ENCODE measurements around the gene ARPC4.

The ARPC4 gene

DNA sequence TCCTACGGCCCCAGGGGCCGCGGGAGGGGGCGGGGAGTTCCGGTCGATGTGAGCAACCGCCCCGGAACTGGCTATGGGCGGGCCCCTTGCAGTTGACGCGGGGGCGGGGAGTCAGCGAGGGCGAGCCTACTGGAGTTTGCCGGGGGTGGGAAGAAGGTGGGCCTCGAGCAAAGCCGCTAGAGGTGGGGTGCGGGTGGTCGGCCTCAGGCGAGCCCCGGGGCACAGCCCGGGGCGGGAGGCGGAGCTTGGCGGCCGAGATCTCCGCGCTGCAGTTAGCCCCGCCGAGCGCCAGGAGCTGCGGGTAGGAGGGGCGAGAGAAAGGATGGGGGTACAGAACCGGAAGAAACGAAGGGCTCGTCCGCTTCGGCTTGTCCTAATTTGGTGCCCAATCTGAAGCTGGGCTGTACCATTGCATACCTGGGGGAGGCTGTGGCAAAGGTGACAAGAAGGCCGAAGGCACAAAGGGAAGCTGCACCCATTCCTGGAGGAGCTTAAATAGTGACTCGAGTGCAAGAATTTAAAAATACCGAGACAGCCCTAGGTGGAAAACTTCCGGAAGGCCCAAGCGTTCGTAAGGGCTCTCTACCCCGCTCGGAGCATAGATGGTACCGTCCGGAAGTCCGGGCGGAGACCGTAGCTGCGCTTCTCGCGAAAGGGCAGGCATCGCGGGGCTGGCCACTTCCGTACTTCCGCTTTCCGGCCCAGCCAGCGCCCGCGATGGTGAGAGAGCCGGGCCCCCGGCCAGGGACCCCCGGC lies at the start of gene ARPC4, which contains the start of gene TADA3:
Gene ARPC4 (plus strand): TSS at position 678 of the 756 bp plus-strand sequence. CDS start 40 bp downstream, at position 718.
Gene TADA3 (minus strand): TSS at position 69 of the 756 bp plus-strand sequence. CDS start 1,007 bp downstream, outside the sequence.
- peak; percentile 98 for DNase-seq

DNA sequence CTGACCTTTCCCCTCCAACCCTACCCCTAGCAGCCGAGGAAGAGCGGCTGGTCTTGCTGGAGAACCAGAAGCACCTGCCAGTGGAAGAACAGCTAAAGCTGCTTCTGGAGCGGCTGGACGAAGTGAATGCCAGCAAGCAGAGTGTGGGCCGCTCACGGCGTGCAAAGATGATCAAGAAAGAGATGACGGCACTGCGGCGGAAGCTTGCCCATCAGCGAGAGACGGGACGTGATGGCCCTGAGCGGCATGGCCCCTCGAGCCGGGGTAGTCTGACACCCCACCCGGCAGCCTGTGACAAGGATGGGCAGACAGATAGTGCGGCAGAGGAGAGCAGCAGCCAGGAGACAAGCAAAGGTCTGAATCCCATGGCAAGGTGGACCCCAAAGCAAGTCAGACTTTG lies 49.3 kb upstream of the ARPC4 start:
- no peak for DNase-seq

DNA sequence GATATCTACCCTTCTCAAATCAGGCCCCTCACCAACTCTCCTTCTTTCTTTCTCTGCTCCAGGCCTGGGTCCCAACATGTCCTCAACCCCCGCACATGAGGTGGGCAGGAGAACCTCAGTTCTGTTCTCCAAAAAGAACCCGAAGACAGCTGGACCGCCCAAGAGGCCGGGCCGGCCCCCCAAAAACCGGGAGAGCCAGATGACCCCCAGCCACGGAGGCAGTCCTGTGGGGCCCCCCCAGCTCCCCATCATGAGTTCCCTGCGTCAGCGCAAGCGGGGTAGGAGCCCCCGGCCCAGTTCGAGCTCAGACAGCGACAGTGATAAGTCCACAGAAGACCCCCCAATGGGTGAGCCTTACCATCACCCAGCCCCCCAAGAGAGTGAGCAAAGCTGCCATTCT lies 48.7 kb upstream of the ARPC4 start:
- no peak for DNase-seq

DNA sequence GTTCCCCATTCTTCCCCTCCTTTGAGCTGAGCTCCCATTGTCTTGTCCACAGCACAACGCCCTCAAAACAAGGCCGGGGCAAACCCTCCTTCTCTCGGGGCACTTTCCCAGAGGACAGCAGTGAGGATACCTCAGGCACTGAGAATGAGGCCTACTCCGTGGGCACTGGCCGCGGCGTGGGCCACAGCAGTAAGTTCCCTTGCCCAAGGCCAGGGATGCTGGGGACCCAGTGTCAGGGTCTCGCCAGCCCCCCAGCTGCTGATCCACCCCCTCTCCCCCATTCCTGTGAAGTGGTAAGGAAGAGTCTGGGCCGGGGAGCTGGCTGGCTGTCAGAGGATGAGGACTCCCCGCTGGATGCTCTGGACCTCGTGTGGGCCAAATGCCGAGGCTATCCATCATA lies 47.4 kb upstream of the ARPC4 start:
- no peak for DNase-seq

DNA sequence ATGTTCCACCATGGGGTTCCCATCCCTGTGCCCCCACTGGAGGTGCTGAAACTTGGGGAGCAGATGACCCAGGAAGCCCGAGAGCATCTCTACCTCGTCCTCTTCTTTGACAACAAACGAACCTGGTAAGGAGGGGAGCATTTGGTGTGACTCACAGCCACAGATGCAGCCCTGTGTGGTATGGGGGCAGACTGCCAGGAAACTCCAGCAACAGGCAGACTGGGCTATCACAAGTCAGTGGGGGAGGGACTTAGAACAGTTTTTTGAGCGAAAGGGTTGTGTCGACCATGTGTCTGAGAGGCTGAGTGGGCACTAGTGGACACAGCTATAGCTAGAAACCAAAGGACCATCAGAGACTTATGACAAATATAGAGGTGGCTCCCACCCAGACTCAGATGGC lies 46.6 kb upstream of the ARPC4 start:
- no peak for DNase-seq

DNA sequence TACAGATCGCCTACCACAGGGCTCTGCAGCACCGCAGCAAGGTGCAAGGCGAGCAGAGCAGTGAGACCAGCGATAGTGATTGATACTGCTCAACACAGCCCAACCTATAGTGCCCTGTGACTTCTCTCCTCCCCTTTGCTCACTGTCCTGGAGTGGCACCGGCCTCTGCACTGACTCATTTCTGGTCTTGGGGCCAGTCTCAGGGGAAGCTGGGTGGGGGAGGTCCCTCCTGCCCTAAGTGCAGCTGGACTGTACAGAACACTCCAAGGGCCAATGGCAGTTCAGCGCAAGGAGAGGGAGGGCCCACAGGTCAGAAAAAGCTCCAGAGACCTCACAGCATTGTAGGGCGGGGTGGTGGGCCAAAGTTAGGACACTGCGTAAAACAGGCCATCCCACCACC lies 45.6 kb upstream of the ARPC4 start:
- DNase-seq: no peak

DNA sequence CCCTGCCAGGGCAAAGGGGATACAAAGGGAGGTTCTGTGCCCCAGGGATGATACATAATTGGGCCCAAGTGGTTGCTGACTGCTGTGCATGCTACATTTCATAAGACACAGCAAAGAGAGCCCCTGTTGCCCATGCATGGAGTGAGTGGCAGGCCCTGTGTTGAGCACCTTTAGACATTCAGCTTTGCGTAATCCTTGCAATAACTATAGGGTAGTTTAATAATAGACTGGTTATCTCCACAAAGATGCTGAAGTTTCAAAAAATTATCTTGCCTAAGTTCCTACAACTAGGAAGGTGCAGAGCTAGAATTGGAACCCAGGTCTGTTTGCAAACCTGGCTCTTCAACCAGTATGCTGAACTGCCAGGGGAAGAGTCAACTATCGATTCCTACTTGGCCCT lies 44.9 kb upstream of the ARPC4 start:
- no peak for DNase-seq

DNA sequence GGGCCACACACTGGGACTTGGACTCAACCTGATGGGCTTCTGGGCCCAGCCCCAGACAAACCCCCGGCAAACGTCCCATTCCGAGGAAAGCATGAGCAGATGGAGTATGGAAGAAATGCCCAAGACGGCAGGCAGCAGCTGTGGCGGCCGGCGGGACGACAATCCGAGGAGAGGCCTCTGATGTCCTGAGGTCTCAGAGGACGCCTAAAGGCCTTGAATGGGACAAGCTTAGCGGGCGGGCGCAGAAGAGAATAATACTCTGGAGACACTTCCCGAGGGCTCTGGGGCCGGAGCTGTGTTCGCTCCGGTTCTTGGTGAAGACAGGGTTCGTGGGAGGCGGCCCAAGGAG lies 43.6 kb upstream of the ARPC4 start:
- no peak for DNase-seq

DNA sequence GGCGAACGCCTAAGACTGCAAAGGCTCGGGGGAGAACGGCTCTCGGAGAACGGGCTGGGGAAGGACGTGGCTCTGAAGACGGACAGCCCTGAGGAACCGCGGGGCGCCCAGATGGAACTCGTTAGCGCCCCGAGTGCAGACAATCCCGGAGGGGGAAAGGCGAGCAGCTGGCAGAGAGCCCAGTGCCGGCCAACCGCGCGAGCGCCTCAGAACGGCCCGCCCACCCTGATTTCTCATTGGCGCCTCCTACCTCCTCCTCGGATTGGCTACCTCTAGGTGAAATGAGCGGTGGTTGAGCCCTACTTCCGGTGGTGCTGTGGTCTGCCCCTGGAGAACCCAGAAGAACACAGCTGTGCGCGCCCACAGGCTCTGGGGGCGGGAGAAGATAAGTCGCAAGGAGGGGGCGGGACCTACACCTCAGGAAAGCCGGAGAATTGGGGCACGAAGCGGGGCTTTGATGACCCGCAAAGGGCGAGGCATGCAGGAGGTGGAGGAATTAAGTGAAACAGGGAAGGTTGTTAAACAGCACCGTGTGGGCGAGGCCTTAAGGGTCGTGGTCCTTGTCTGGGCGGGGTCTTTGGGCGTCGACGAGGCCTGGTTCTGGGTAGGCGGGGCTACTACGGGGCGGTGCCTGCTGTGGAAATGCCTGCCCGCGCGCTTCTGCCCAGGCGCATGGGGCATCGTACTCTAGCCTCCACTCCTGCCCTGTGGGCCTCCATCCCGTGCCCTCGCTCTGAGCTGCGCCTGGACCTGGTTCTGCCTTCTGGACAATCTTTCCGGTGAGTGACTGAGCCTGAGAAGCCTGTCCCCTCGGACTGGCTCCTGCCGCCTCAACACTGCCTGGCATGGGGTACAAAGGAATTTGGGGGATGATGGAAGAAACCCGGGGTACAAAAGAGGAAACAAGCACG lies 43.0 kb upstream of the ARPC4 start, which contains the start of gene OGG1:
Gene OGG1 (plus strand): TSS at position 308 of the 911 bp plus-strand sequence. CDS start 335 bp downstream, at position 643.
- DNase-seq: peak; percentile 100

DNA sequence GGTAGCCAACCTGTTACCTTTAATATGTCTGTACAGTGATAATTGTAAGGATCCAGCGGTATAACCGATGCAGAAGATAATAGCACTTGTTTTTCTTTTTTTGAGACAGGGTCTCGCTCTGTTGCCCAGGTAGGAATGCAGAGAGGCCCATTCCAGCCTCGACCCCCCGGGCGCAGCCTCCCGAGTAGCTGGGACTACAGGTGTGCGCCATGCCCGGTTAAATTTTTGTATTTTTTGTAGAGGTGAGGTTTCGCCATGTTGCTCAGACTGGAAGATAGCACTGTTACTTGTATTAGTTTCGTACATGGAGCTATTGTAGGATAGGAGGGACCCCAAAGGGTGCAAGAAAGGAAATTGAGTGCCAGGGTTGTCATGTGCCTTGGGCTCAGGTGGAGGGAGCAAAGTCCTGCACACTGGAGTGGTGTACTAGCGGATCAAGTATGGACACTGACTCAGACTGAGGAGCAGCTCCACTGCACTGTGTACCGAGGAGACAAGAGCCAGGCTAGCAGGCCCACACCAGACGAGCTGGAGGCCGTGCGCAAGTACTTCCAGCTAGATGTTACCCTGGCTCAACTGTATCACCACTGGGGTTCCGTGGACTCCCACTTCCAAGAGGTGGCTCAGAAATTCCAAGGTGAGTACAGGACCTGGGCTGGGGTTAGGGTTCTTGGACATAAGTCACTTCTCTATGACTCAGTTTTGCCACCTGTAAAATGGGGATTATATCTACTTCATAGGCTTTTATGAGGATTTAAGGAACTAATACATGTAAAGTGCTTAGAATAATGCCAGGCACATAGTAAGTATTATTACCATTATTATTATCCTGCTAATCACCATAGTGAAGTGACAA lies 42.1 kb upstream of the ARPC4 start:
- DNase-seq: peak; percentile 44

DNA sequence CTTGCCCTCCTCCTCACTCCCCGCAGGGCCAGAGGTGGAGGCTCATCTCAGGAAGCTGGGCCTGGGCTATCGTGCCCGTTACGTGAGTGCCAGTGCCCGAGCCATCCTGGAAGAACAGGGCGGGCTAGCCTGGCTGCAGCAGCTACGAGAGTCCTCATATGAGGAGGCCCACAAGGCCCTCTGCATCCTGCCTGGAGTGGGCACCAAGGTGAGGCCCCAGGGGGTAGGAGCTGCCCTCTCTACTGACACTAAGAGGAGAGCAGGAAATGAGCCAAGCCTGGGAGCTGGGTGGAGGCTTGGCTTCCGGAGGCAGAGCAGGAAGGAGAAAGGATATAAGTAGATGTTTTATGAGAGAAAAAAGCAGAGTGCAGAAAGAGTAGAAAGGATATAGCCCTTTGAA lies 38.2 kb upstream of the ARPC4 start:
- DNase-seq: no peak

DNA sequence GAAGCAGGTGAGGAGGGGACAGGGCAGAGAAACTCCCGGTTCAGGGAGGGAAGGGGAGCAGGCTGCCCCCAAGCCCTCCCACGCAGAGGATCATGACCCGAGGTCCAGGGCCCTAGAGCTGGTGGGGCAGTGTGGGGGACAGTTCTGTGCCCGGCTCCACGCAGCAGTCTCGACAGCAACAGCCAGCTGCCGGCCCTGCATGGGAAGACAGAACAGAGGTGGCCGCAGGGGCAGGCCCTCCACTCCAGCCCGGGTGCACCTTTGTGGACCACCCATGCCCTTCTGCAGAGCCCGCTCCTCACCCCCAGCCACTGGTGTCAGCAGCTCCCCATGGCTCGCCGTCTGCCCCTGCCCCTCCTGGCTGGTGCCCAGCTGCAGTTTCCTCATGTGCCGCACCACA lies 35.5 kb upstream of the ARPC4 start:
- DNase-seq: no peak

DNA sequence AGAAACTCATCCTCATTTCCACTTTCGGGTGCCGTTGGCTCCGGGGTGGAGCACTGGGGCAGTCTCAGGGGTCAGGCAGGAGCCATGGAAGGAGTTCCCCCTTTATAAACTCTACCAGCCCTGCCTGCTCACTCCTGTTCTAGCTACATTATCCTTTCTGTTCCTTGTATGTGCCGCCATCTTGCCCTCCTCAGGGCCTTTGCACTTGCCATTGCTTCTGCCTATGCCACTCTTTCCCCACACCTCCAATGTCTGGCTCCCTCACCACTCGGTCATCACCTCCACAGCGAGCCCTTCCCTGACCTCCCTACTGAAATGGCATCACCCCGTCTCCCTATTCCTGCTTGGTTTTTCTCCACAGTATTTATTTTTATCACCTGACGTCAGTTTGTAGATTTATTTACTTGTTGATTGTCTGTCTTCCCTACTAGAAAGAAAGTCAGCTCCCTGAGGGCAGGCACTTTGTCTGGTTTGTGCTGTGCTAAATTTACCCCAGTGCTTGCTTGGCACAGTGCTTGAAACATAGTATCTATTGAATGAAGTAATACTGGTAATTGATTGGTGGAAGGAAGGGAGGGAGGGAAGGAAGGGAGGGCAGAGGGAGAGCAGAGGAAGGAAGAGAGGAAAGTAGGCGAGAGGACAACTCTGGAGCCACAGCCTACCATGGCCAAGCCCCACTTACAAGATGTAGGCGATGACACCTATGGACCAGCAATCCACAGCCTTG lies 31.9 kb upstream of the ARPC4 start:
- no peak for DNase-seq

DNA sequence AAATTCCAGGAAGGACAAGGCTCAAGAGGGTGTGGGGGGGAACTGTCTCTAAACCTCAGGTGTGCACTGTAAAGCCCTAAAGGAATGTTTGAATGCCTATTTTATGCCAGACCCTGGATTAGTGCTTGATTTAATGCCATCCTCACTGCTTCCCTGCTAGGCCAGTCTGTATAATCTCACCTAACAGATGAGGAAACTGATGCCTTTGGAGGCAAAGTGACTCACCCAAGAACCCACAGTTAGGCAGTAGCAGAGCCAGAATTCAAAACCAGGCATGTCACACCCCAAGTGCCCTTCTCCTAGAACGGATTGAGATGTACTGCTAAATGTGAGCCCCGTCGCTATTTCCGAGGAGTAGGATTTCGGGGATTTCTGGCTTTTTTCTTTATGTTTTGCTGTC lies 31.0 kb upstream of the ARPC4 start:
- no peak for DNase-seq

DNA sequence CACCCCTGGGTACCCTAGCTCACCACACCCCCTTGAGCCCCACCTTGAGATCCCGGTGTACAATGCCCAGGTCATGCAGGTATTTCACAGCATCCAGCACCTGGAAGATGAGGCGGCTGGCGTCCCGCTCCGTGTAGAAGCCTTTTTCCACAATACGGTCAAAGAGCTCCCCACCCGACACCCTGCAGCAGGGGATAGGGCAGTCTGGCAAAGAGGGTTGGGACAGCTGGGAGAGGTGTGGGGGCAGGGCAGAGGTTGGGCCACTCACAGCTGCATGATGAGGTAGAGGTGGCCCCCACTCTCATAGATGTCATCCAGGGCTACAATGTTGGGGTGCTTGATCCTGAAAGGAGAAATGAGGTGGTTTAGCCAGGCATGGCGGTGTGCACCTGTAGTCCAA lies 30.0 kb upstream of the ARPC4 start:
- no peak for DNase-seq

DNA sequence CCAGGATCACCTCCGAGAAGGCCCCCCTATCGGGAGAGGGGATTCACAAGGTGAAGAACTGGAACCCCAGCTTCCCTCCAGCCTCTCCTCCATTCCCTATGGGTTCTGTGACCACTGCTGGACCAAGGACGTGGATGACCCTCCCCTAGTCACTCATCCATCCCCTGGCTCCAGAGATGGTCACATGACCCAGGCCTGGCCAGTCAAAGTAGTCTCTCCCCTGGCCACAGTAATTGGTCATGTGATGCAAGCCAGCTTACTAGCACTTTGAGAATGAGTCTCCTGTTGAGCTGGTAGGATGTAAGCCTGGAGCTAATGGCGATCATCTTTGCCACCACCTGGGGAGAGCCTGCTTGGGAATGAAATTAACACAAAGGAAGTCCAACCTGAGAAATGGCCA lies 27.0 kb upstream of the ARPC4 start:
- DNase-seq: no peak

DNA sequence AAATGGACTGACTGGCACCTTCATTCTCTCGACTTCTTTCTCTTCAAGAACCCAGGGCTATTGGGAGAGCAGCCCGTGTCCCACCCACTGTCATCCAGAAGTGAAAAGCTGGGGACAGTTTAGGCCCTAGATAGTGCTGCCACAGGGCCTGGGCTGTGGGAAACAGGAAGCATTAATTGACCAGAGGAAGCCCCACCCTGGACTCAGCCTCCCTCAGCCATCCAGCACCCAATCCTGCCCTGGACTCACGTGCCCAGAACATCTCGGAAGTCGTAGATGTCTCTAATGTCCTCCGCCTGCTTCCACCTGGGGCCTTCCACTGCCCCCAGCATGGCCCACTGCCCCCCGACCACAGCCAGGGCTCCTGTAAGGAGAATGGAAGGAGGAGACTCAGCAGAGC lies 25.5 kb upstream of the ARPC4 start:
- DNase-seq: peak; percentile 65

DNA sequence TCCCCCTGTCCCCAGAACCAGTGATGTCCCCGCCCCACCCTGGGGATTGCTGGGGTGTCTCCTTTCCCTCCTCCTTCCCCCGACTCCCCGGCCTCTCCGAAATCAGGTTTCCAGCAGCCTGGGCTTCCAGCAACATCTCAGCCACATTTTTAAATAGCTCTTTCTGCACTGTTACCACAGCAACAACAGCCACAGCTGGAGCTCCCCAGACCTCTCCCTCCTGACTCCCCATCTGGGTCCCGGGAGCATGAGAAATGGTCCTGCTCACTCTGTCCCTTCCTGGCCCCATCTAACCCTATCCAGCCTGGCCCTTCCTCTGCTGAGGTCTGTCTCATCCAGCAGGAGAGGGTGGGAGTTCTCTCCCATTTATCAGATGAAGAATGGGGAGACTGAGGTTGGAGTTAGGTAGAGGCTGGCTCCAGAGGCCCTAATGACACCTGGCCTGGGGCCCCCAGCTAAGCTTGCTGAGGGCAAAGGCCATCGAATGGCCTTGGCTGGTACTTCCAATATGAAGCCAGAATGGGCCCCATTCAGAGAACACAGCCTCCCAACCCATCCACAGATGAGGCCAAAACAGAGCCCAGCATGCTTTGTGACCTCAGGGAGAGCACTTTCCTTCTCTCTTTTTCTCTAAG lies 24.6 kb upstream of the ARPC4 start:
- DNase-seq: no peak

DNA sequence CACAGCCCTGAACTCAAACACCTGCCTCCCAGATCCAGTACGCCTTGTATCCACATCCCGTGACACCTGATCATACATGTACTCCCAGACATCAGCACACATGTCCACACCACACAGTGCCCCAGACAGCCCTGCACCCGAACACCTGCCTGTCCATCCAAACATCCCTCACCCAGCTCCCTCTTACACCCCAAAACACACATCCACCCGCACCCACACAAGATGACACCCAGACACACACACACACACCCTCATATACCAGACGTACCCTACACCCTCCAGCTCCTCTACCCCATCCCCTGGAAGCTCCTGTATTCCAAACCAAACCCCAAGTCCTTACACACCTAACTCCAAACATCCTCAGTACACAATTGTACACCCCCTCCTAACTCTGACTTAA lies 23.9 kb upstream of the ARPC4 start:
- DNase-seq: no peak

DNA sequence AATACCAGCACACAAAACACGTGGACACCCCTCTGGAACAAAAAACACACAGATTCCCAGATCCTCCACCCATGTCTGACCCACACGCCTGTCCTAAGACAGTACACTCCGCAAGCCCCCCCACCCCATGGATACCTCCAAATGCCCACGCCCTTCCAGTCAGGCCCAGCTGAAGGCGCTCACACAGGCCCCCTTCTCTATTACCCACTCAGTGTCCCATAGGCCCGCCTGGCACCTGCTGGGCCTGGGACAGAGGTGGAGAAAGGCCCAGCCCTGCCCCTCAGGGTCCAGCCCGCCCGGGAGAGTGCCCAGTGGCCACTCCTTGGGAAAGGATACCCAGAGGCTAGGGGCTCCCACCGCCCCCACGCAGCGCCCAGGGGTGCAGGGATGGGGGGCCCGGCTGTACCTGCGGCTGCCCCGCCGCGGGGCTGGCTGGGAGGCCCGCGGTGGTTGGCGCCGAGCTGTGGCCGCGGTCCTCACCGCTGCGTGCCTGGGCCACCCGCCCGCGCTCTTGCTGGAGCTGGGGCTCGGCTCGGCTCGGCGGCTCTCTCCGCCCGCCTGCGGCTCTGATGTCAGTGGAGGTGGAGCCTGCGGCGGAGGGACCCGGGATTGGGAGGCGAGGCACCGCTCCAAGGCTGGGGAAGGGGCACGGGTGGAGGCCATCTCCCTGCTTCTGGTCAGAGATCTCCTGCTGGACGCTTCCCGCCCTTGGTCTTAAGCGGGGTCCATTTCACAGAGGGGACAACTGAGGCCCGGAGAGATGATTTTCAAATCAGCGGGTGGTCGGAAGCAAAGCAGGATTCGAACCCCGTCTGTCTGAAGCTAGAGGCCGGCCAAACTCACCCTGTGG lies 23.2 kb upstream of the ARPC4 start, which contains the start of gene CAMK1:
Gene CAMK1 (minus strand): TSS at position 522 of the 850 bp plus-strand sequence. CDS start 2,198 bp downstream, outside the sequence.
- DNase-seq: peak; percentile 84

Measured in hematopoietic multipotent progenitor cell treated with erythropoietin and hydrocortisone succinate and interleukin-3 and kit ligand, for 4 days (in vitro differentiated cells).